Ovary (tissue), 3 donors: Measurements from ENCODE around the gene SGTA.

ENCODE experiments used
- CTCF ChIP-seq, 3 donors: fragments of 450-650 bp in 2 of 3; fragments of 200-600 bp in 1 of 3; IDR thresholded peaks; one replicate each; pipeline versions ENCODE4 v1.5.1 to v1.8.0; 2016 to 2022; ENCODE audit warnings: antibody characterized with exemption in 3 of 3, mild to moderate bottlenecking in 1 of 3
- EP300 ChIP-seq: sonication (generic); formaldehyde crosslinking; IDR thresholded peaks from one replicate; pipeline ENCODE4 v1.6.1; 2017; ENCODE audit warnings: antibody characterized with exemption
- POLR2A ChIP-seq: fragments of 450-650 bp; IDR thresholded peaks from one replicate; pipeline ENCODE4 v1.6.1; 2017; ENCODE audit warnings: antibody characterized with exemption, mild to moderate bottlenecking, moderate library complexity
- donor health status: DM: no; HTN: no; CAD: no.

- TF ChIP-seq CTCF (IDR thresholded peaks at IDR 0.05) (no peak), POLR2A (no peak), EP300 (no peak)
Measured at GRCh38 chr19:2802826-2803225, 19.8 kb upstream of the SGTA start.
